ENCODE data around the gene ASXL1. TPM values are rescaled to one million over a fixed set of nuclear protein-coding genes. Genes with fewer than 3 reads are reported as not detected.

ASXL1 gene
- polyA plus RNA-seq, 3 donors, result 1.8 to 47.1 (median 2.8) TPM

- TF ChIP-seq CTCF (IDR thresholded peaks at IDR 0.05), result no peak
- no peaks in the 10 kb centered on the region for H3K9me3 Mint-ChIP-seq
- Histone ChIP-seq H3K9ac (ENCODE audit: insufficient read depth, low read length, poor library complexity, severe bottlenecking) (no peak overlapping the region), H3K4me3 (replicated peaks in 1 of 3; ENCODE audit: low read depth in 2 of 3, low read length in 3 of 3) (no peak overlapping the region), H3K4me2 (replicated peaks; ENCODE audit: extremely low read depth, low read length, poor library complexity, severe bottlenecking) (no peak overlapping the region), H3K27ac (ENCODE audit: low read depth in 1 of 2, low read length in 2 of 2) (no peak overlapping the region), H4K20me1 (ENCODE audit: insufficient read depth, low read length) (no peaks in the 10 kb centered on the region), H3K36me3 (replicated peaks in 1 of 2; ENCODE audit: control insufficient read depth in 1 of 2, insufficient read depth in 2 of 2, low read length in 2 of 2) (peaks cover 59 to 97% of the 10 kb centered on the region in 2 donors), H3K9me3 (replicated peaks in 1 of 2; ENCODE audit: control insufficient read depth in 1 of 2, insufficient read depth in 1 of 2, low read length in 2 of 2) (no peaks in the 10 kb centered on the region), H2AFZ (ENCODE audit: insufficient read depth, low read depth, low read length, poor library complexity, severe bottlenecking) (no peak overlapping the region), H3K27me3 (ENCODE audit: control insufficient read depth in 2 of 2, insufficient read depth in 2 of 2, low read length in 2 of 2) (no peaks in the 10 kb centered on the region), H3K4me1 (ENCODE audit: control insufficient read depth in 1 of 2, insufficient read depth in 2 of 2, low read length in 2 of 2) (no peaks in the 10 kb centered on the region), H3K79me2 (ENCODE audit: insufficient read depth, low read length) (no peaks in the 10 kb centered on the region)
- DNase-seq, result no peak
- H3K36me3 Mint-ChIP-seq, result peaks cover 60 to 76% of the 10 kb centered on the region in 2 donors
- H3K4me3 Mint-ChIP-seq, result no peak overlapping the region
- intact Hi-C loops (cut with micrococcal nuclease), result no loop called here
- no peaks in the 10 kb centered on the region for H3K27me3 Mint-ChIP-seq (ENCODE audit: low read depth in 3 of 3)
- peak overlapping the region in 4 of 7 donors; percentile 35 to 64 (median 44) for H3K27ac Mint-ChIP-seq
- WGBS (ENCODE audit: insufficient coverage), result 96% methylated on average over 6 of the region's 8 CpGs
- H3K4me1 Mint-ChIP-seq, result no peaks in the 10 kb centered on the region
Observed at GRCh38 chr20:32438331-32438858, 80.3 kb downstream of the ASXL1 start.

- DNase-seq, result no peak
- peaks cover 58 to 71% of the 10 kb centered on the region in 2 donors for H3K36me3 Mint-ChIP-seq
- H4K20me1 ChIP-seq (ENCODE audit: insufficient read depth, low read length), result no peaks in the 10 kb centered on the region
Observed at GRCh38 chr20:32439132-32439829, 81.2 kb downstream of the ASXL1 start.

More at GRCh38 chr20:32439132-32439829, 81.2 kb downstream of the ASXL1 start:
- H3K27ac Mint-ChIP-seq, result no peak overlapping the region
- Histone ChIP-seq H3K4me2 (replicated peaks; ENCODE audit: extremely low read depth, low read length, poor library complexity, severe bottlenecking) (no peak overlapping the region), H3K4me3 (replicated peaks in 1 of 3; ENCODE audit: low read depth in 2 of 3, low read length in 3 of 3) (no peak overlapping the region), H3K27ac (ENCODE audit: low read depth in 1 of 2, low read length in 2 of 2) (no peak overlapping the region), H3K4me1 (ENCODE audit: control insufficient read depth in 1 of 2, insufficient read depth in 2 of 2, low read length in 2 of 2) (no peaks in the 10 kb centered on the region), H3K9me3 (replicated peaks in 1 of 2; ENCODE audit: control insufficient read depth in 1 of 2, insufficient read depth in 1 of 2, low read length in 2 of 2) (no peaks in the 10 kb centered on the region), H3K36me3 (replicated peaks in 1 of 2; ENCODE audit: control insufficient read depth in 1 of 2, insufficient read depth in 2 of 2, low read length in 2 of 2) (peaks cover 51 to 96% of the 10 kb centered on the region in 2 donors), H3K9ac (ENCODE audit: insufficient read depth, low read length, poor library complexity, severe bottlenecking) (no peak overlapping the region), H3K27me3 (ENCODE audit: control insufficient read depth in 2 of 2, insufficient read depth in 2 of 2, low read length in 2 of 2) (no peaks in the 10 kb centered on the region), H2AFZ (ENCODE audit: insufficient read depth, low read depth, low read length, poor library complexity, severe bottlenecking) (no peak overlapping the region), H3K79me2 (ENCODE audit: insufficient read depth, low read length) (no peaks in the 10 kb centered on the region)
- H3K4me3 Mint-ChIP-seq, result no peak overlapping the region
- H3K9me3 Mint-ChIP-seq, result no peaks in the 10 kb centered on the region
- H3K27me3 Mint-ChIP-seq (ENCODE audit: low read depth in 3 of 3), result no peaks in the 10 kb centered on the region
- WGBS (ENCODE audit: insufficient coverage), result 100% methylated on average over 3 of the region's 11 CpGs
- no peaks in the 10 kb centered on the region for H3K4me1 Mint-ChIP-seq
- no peak for TF ChIP-seq CTCF (IDR thresholded peaks at IDR 0.05)
- intact Hi-C loops (cut with micrococcal nuclease), result no loop called here
